ENCODE measurements around the gene RAB40C. TPM values are rescaled to one million over a fixed set of nuclear protein-coding genes. Genes with fewer than 3 reads are reported as not detected.
A peak's percentile ranks its signal among the peaks of the same experiment; 100 is the strongest.

RAB40C gene
- total and polyA plus RNA-seq, 9 of the 15 experiments (the other 6 are each of a cell fraction or from before 2014, with no cell fraction given), result 0.17 to 23.4 (median 8.7) TPM

GRCh38 chr16:636206-637080, 46.6 kb downstream of the RAB40C start, which contains the start of gene METTL26 (continued):
- TF ChIP-seq NBN (IDR thresholded peaks at IDR 0.05; ENCODE audit: low read depth), result peak; percentile 90
- TF ChIP-seq SPI1 (IDR thresholded peaks at IDR 0.05; ENCODE audit: borderline replicate concordance, low read depth, low read length), result 0 out of 2 replicates have a peak, but pooled peaks have one; percentile 26
- TF ChIP-seq, protein P1, sequence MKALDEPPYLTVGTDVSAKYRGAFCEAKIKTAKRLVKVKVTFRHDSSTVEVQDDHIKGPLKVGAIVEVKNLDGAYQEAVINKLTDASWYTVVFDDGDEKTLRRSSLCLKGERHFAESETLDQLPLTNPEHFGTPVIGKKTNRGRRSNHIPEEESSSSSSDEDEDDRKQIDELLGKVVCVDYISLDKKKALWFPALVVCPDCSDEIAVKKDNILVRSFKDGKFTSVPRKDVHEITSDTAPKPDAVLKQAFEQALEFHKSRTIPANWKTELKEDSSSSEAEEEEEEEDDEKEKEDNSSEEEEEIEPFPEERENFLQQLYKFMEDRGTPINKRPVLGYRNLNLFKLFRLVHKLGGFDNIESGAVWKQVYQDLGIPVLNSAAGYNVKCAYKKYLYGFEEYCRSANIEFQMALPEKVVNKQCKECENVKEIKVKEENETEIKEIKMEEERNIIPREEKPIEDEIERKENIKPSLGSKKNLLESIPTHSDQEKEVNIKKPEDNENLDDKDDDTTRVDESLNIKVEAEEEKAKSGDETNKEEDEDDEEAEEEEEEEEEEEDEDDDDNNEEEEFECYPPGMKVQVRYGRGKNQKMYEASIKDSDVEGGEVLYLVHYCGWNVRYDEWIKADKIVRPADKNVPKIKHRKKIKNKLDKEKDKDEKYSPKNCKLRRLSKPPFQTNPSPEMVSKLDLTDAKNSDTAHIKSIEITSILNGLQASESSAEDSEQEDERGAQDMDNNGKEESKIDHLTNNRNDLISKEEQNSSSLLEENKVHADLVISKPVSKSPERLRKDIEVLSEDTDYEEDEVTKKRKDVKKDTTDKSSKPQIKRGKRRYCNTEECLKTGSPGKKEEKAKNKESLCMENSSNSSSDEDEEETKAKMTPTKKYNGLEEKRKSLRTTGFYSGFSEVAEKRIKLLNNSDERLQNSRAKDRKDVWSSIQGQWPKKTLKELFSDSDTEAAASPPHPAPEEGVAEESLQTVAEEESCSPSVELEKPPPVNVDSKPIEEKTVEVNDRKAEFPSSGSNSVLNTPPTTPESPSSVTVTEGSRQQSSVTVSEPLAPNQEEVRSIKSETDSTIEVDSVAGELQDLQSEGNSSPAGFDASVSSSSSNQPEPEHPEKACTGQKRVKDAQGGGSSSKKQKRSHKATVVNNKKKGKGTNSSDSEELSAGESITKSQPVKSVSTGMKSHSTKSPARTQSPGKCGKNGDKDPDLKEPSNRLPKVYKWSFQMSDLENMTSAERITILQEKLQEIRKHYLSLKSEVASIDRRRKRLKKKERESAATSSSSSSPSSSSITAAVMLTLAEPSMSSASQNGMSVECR (CRISPR knock-in tag; IDR thresholded peaks at IDR 0.05), result peak; percentile 94
- TF ChIP-seq CBX1 (IDR thresholded peaks at IDR 0.05; ENCODE audit: low read depth), result peak; percentile 54
- TF ChIP-seq ZNF445 (CRISPR knock-in tag; IDR thresholded peaks at IDR 0.05; ENCODE audit: low read depth), result no peak
- 0 out of 2 replicates have a peak, but pooled peaks have one; percentile 52 for TF ChIP-seq RERE (CRISPR knock-in tag; IDR thresholded peaks at IDR 0.05; ENCODE audit: borderline replicate concordance)
- no peak for TF ChIP-seq ELF4 (CRISPR knock-in tag; IDR thresholded peaks at IDR 0.05)
- no peak for TF ChIP-seq ELK1 (CRISPR knock-in tag; IDR thresholded peaks at IDR 0.05)
- TF ChIP-seq CEBPB (tag; IDR thresholded peaks at IDR 0.05), result no peak
- peak; percentile 39 to 79; a peak in 2 of 4 replicates for TF ChIP-seq NONO (IDR thresholded peaks at IDR 0.05; ENCODE audit: low read depth in 2 of 2, low read length in 1 of 2)
- no peak for TF ChIP-seq SNAPC5 (CRISPR knock-in tag; IDR thresholded peaks at IDR 0.05)
- peak; percentile 93 for TF ChIP-seq ETV5 (CRISPR knock-in tag; IDR thresholded peaks at IDR 0.05; ENCODE audit: low read depth)
- TF ChIP-seq EHMT2 (IDR thresholded peaks at IDR 0.05), result no peak
- no peak for TF ChIP-seq ZNF23 (CRISPR knock-in tag; IDR thresholded peaks at IDR 0.05)
- TF ChIP-seq ZNF175 (CRISPR knock-in tag; IDR thresholded peaks at IDR 0.05; ENCODE audit: low read depth), result no peak; the same call in 1 of the 2 replicates
- no peak for TF ChIP-seq ZNF668 (CRISPR knock-in tag; IDR thresholded peaks at IDR 0.05)
